ENCODE measurements around the gene RRP12.
"Not testable (repeated sequence)": the region's sequence is repeated elsewhere in the genome, so short reads cannot be mapped to it uniquely, and the experiment has no call there.

Gene RRP12

DNA sequence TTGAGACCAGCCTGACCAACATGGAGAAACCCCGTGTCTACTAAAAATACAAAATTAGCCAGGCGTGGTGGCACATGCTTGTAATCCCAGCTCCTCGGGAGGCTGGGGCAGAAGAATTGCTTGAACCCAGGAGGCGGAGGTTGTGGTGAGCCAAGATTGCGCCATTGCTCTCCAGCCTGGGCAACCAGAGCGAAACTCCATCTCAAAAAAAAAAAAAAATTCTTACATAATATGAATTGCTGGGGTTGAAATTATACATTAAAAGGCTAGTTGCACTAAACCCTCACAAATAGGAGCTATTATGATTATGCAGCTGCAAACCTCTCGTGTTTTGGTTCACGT, 22.6 kb upstream of the RRP12 start:
- Mint-ChIP-seq H3K36me3 (ENCODE audit: low read depth) (peaks cover 41% of the 10 kb centered on the region), H3K4me1 (ENCODE audit: low read depth) (peaks cover 69% of the 10 kb centered on the region), H3K4me3 (peak overlapping the region; percentile 96), H3K27ac (peak overlapping the region; percentile 100)
- H3K9me3 Mint-ChIP-seq, H3K27me3 Mint-ChIP-seq: not testable (repeated sequence)

GRCh38 chr10:97416565-97416964, 15.4 kb upstream of the RRP12 start:
- H3K4me3 Mint-ChIP-seq = no peak overlapping the region
- no peaks in the 10 kb centered on the region for H3K9me3 Mint-ChIP-seq
- H3K27me3 Mint-ChIP-seq = peaks cover 4% of the 10 kb centered on the region
- H3K4me1 Mint-ChIP-seq (ENCODE audit: low read depth) = peaks cover 89% of the 10 kb centered on the region
- peaks cover 11% of the 10 kb centered on the region for H3K36me3 Mint-ChIP-seq (ENCODE audit: low read depth)
- H3K27ac Mint-ChIP-seq = peak overlapping the region; percentile 79

- Mint-ChIP-seq H3K27ac (peak overlapping the region; percentile 91), H3K36me3 (ENCODE audit: low read depth) (no peaks in the 10 kb centered on the region), H3K4me3 (peak overlapping the region; percentile 66), H3K4me1 (ENCODE audit: low read depth) (peaks cover 59% of the 10 kb centered on the region), H3K27me3 (peaks cover 4% of the 10 kb centered on the region), H3K9me3 (no peaks in the 10 kb centered on the region)
Observed at GRCh38 chr10:97412891-97413304, 11.8 kb upstream of the RRP12 start.

GRCh38 chr10:97411406-97411805, 10.3 kb upstream of the RRP12 start:
- Mint-ChIP-seq H3K4me1 (ENCODE audit: low read depth) (peaks cover 52% of the 10 kb centered on the region), H3K36me3 (ENCODE audit: low read depth) (no peaks in the 10 kb centered on the region), H3K4me3 (no peak overlapping the region), H3K27me3 (peaks cover 4% of the 10 kb centered on the region), H3K27ac (no peak overlapping the region), H3K9me3 (no peaks in the 10 kb centered on the region)

GRCh38 chr10:97408496-97408992, 7.4 kb upstream of the RRP12 start:
- Mint-ChIP-seq H3K27ac (no peak overlapping the region), H3K4me1 (ENCODE audit: low read depth) (peaks cover 28% of the 10 kb centered on the region), H3K9me3 (no peaks in the 10 kb centered on the region), H3K36me3 (ENCODE audit: low read depth) (no peaks in the 10 kb centered on the region), H3K27me3 (no peaks in the 10 kb centered on the region), H3K4me3 (no peak overlapping the region)

- H3K27ac Mint-ChIP-seq = peak overlapping the region; percentile 58
- H3K36me3 Mint-ChIP-seq (ENCODE audit: low read depth) = no peaks in the 10 kb centered on the region
- H3K27me3 Mint-ChIP-seq = no peaks in the 10 kb centered on the region
- peaks cover 23% of the 10 kb centered on the region for H3K4me1 Mint-ChIP-seq (ENCODE audit: low read depth)
- no peak overlapping the region for H3K4me3 Mint-ChIP-seq
- H3K9me3 Mint-ChIP-seq = no peaks in the 10 kb centered on the region
Observed at GRCh38 chr10:97407952-97408248, 6.8 kb upstream of the RRP12 start.

- Mint-ChIP-seq H3K4me3 (no peak overlapping the region), H3K27me3 (no peaks in the 10 kb centered on the region), H3K27ac (peak overlapping the region; percentile 58), H3K9me3 (no peaks in the 10 kb centered on the region), H3K36me3 (ENCODE audit: low read depth) (no peaks in the 10 kb centered on the region), H3K4me1 (ENCODE audit: low read depth) (peaks cover 17% of the 10 kb centered on the region)
Observed at GRCh38 chr10:97407211-97407951, 6.2 kb upstream of the RRP12 start.

GRCh38 chr10:97406483-97406882, 5.3 kb upstream of the RRP12 start:
- not testable (repeated sequence) for H3K9me3 Mint-ChIP-seq; H3K36me3 Mint-ChIP-seq (ENCODE audit: low read depth); H3K27ac Mint-ChIP-seq; H3K27me3 Mint-ChIP-seq; H3K4me3 Mint-ChIP-seq
- H3K4me1 Mint-ChIP-seq (ENCODE audit: low read depth) = peaks cover 15% of the 10 kb centered on the region

DNA sequence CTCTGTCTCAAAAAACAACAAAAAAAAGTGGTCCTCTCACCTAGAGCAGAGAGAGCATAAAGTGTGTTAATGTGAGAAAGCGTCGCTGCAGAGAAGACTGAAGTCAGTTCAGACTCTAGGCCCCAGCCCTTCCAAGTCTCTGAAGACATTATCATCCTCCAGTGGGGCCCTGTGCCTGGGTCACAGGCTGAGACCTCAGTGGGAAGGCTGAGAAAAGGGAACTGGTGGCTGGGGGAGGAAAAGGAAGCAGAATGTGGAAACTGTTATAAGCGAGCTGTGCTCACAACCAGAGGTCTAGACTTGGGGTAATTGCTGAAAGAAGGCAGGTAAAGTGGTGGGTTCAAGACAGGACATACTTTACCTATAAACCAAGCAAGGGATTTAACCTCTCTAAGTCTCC, 4.9 kb upstream of the RRP12 start:
- H3K4me1 Mint-ChIP-seq (ENCODE audit: low read depth) = peaks cover 19% of the 10 kb centered on the region
- no peaks in the 10 kb centered on the region for H3K36me3 Mint-ChIP-seq (ENCODE audit: low read depth)
- H3K27me3 Mint-ChIP-seq = no peaks in the 10 kb centered on the region
- H3K27ac Mint-ChIP-seq = no peak overlapping the region
- H3K9me3 Mint-ChIP-seq = no peaks in the 10 kb centered on the region
- no peak overlapping the region for H3K4me3 Mint-ChIP-seq

DNA sequence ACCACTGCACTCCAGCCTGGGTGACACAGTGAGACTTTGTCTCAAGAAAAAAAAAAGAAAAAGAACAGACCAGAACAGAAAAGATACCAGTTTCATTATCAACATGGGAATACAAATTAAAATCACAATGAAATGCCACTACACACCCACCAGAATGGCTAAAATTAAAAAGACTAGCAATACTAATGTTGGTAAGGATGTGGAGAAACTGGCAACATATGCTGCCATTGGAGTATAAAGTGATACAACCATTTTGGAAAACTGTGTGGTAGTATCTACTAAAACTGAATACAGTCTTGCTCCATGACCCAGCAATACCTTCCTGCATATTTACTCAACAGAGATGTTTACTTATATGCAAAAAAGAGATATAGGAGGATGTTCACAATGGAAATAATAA, 2.9 kb upstream of the RRP12 start:
- Mint-ChIP-seq H3K27me3 (no peaks in the 10 kb centered on the region), H3K9me3 (no peaks in the 10 kb centered on the region), H3K4me3 (no peak overlapping the region), H3K27ac (no peak overlapping the region), H3K36me3 (ENCODE audit: low read depth) (peaks cover 6% of the 10 kb centered on the region), H3K4me1 (ENCODE audit: low read depth) (peaks cover 28% of the 10 kb centered on the region)

- peak overlapping the region; percentile 94 for H3K4me3 Mint-ChIP-seq
- no peaks in the 10 kb centered on the region for H3K27me3 Mint-ChIP-seq
- H3K36me3 Mint-ChIP-seq (ENCODE audit: low read depth) = peaks cover 11% of the 10 kb centered on the region
- H3K4me1 Mint-ChIP-seq (ENCODE audit: low read depth) = peaks cover 18% of the 10 kb centered on the region
- peak overlapping the region; percentile 90 for H3K27ac Mint-ChIP-seq
- H3K9me3 Mint-ChIP-seq = no peaks in the 10 kb centered on the region
Observed at GRCh38 chr10:97401455-97401919, 347 bp upstream of the RRP12 start.

- Mint-ChIP-seq H3K27ac (peak overlapping the region; percentile 90), H3K9me3 (no peaks in the 10 kb centered on the region), H3K4me1 (ENCODE audit: low read depth) (peaks cover 14% of the 10 kb centered on the region), H3K4me3 (peak overlapping the region; percentile 94), H3K27me3 (no peaks in the 10 kb centered on the region), H3K36me3 (ENCODE audit: low read depth) (peaks cover 20% of the 10 kb centered on the region)
Observed at GRCh38 chr10:97399843-97400545, 1.1 kb downstream of the RRP12 start.

GRCh38 chr10:97396056-97396455, 5.1 kb downstream of the RRP12 start:
- H3K9me3 Mint-ChIP-seq = no peaks in the 10 kb centered on the region
- H3K36me3 Mint-ChIP-seq (ENCODE audit: low read depth) = peaks cover 36% of the 10 kb centered on the region
- no peak overlapping the region for H3K4me3 Mint-ChIP-seq
- H3K27me3 Mint-ChIP-seq = no peaks in the 10 kb centered on the region
- H3K27ac Mint-ChIP-seq = no peak overlapping the region
- H3K4me1 Mint-ChIP-seq (ENCODE audit: low read depth) = peaks cover 9% of the 10 kb centered on the region

DNA sequence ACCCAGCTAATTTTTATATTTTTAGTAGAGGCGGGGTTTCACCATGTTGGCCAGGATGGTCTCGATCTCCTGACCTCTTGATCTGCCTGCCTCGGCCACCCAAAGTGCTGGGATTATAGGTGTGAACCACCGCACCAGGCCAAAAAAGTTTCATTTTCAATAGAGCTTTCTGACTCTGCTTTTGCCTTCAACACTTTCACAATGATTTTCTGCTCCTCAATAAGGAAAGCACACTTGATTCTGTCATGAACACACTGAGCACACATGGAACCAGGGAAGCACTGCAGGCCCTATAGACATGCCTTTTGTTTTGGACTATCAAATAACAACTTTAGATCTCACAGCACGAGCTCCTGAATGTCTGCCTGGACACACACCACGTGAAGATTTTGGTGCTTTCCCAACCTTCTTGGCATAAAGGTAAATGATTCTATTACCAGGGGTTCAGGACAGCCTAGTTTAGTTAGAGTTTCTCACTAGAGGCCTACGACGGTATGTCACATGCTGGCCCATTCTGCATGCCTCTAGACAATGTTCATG, 8.0 kb downstream of the RRP12 start:
- H3K27me3 Mint-ChIP-seq = no peaks in the 10 kb centered on the region
- no peak overlapping the region for H3K27ac Mint-ChIP-seq
- H3K4me3 Mint-ChIP-seq = no peak overlapping the region

GRCh38 chr10:97390091-97390490, 11.0 kb downstream of the RRP12 start:
- Mint-ChIP-seq H3K27me3 (no peaks in the 10 kb centered on the region), H3K4me1 (ENCODE audit: low read depth) (no peaks in the 10 kb centered on the region), H3K9me3 (no peaks in the 10 kb centered on the region), H3K36me3 (ENCODE audit: low read depth) (peaks cover 53% of the 10 kb centered on the region), H3K27ac (no peak overlapping the region), H3K4me3 (no peak overlapping the region)

More for the DNA sequence above, 8.0 kb downstream of the RRP12 start:
- Mint-ChIP-seq H3K4me1 (ENCODE audit: low read depth) (no peaks in the 10 kb centered on the region), H3K9me3 (no peaks in the 10 kb centered on the region), H3K36me3 (ENCODE audit: low read depth) (peaks cover 48% of the 10 kb centered on the region)
